Astrocyte of the spinal cord (primary cell): ENCODE data around the gene ENTPD3.

Source experiments
- DNase-seq: peaks from one replicate; pipeline ENCODE4 v3.0.0; 2011; ENCODE audit warnings: low read depth, low spot score
- H3K4me3 ChIP-seq: 2 replicates; pipeline ENCODE4 v1.5.1; 2011; ENCODE audit warnings: low read depth, mild to moderate bottlenecking, low read length, moderate library complexity
- in situ Hi-C: cut with HindIII; loops from 2 replicates; pipeline ENCODE4 v1.10.0; 2017; ENCODE audit warnings: low sequenced_read_pairs
- TF ChIP-seq, protein P1 (sequence below): IDR thresholded peaks from 2 replicates; pipeline ENCODE4 v1.5.1; 2012; ENCODE audit warnings: low read depth, mild to moderate bottlenecking, low read length, inconsistent platforms

ENTPD3 gene

DNA sequence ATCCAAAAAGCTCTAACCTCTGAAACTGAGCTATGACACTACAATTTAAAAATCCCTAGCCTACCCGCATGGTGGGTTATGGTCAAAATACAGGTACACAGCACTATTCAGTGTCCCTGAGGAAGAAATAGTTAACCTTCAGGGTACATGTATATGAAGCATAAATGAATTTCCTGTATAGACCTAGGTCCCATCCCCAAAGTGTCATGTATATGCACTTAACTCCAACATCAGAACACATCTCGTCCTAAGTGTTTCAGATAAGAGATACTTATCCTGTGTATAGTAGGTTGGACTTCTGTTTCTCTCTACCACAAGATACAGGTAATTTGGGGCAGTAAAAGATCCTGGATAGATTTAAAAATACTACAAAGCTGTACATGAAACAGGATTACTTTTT is 76.6 kb downstream of the ENTPD3 start:
- TF ChIP-seq, protein P1, sequence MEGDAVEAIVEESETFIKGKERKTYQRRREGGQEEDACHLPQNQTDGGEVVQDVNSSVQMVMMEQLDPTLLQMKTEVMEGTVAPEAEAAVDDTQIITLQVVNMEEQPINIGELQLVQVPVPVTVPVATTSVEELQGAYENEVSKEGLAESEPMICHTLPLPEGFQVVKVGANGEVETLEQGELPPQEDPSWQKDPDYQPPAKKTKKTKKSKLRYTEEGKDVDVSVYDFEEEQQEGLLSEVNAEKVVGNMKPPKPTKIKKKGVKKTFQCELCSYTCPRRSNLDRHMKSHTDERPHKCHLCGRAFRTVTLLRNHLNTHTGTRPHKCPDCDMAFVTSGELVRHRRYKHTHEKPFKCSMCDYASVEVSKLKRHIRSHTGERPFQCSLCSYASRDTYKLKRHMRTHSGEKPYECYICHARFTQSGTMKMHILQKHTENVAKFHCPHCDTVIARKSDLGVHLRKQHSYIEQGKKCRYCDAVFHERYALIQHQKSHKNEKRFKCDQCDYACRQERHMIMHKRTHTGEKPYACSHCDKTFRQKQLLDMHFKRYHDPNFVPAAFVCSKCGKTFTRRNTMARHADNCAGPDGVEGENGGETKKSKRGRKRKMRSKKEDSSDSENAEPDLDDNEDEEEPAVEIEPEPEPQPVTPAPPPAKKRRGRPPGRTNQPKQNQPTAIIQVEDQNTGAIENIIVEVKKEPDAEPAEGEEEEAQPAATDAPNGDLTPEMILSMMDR: no peak
- in situ Hi-C loops: no loop called here
- DNase-seq: no peak
- no peak overlapping the region for H3K4me3 ChIP-seq

DNA sequence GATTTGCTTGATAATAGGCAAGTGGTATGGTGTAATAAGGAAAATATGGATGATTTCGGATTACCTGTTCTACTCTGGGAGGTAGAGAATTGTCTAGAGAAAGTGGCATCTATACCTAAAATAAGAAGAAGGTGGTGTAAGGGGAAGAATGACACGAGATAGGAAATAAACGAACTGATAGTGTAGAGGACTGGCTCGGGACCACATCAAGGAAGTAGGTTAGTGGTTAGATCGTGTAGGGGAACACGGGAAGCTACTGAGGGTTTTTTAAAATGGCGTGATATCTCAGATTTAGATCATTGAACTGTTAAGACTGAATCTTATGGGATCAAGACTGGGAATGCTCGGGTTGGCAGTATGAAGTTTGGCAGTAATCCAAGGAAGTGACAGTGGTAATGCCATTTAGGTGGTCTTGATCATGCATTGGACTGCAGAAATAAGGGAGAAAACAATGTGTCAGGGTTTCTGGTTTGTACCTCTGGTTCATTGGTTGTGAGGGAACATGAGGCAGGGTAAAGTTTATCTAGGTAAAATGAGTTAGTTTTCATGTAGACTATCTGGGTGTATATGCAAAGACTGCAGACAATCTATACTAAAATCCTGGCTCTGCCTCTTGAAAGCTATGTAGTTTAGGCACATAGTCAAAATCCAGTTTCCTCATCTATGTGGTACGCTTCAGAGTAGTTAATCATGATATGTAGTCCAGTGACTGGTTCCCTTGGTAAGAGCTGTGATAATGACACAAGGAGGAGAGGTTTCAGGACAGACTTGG is 77.5 kb downstream of the ENTPD3 start:
- no peak overlapping the region for H3K4me3 ChIP-seq
- in situ Hi-C loops: no loop called here
- no peak for DNase-seq
- TF ChIP-seq, protein P1: no peak

DNA sequence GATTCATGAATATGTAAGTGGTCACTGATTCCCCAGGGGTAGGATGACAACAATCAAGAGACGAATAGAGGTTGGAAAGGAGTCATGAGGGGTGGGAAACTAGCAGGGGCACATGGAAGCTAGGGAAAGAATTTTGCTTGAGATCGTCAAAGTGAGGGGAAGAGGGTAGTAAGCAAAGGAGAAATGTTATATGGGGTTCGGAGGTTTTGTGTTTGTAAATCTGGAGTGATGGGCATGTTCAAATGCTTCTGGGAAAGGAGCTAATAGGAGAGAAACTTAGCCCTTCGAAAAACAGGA is 78.1 kb downstream of the ENTPD3 start:
- no peak for DNase-seq
- TF ChIP-seq, protein P1: no peak
- in situ Hi-C loops: no loop called here
- H3K4me3 ChIP-seq: no peak overlapping the region

DNA sequence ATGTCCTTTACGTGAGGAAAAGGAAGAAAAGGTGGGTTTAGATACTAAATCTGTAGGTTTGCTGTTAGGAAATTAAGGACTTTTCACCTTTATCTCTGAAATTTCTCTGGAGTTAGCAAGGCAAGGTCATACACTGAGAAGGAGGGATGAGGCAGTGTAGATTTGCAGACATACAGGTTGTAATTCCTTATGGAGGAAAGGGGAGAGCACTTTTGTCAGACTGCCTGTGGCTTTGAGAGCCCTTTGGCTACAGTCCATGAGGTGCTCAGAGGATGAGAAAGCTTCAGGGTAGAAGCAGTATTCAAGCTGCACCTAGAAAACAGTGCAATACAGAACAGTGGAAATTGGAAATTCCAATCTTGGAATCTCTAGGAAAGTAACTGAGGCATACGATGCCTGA is 78.5 kb downstream of the ENTPD3 start:
- in situ Hi-C loops: no loop called here
- no peak for DNase-seq
- no peak overlapping the region for H3K4me3 ChIP-seq
- TF ChIP-seq, protein P1: no peak

DNA sequence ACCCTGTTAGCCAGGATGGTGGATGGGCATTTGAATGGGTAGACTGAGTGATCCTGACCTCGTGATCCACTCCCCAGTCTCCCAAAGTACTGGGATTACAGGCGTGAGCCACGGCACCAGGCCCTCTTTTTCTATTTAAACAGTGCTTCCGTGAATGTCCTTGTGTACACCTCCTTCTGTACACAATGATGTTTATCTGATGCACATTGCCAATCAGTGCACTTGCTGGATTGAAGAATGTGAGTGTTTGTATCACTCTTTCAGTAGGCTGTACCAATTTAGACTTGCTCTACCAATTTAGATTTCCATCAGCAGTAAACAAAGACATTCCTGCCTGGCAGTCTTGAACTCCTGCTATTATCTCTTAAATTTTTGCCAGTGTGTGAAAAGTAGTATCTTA is 81.0 kb downstream of the ENTPD3 start:
- no peak overlapping the region for H3K4me3 ChIP-seq
- in situ Hi-C loops: no loop called here
- TF ChIP-seq, protein P1: no peak
- DNase-seq: no peak

DNA sequence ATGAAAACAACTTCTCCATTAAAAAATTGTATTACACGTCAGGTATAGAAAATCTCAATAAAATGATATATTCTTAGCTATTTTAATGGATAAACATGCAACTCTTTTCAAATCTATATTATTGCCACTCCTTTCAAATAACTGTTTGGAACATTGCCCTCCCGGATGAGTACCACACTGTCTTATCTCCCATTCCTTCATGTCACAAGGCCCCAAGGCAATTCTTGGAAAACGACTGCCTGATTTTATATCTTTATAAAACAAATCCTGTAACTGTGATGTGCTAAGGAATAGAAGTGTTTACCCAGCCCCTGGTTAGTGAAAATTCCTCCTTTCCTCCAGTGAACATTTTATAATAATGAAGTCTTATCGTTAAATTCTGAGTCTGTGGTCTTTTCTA is 83.7 kb downstream of the ENTPD3 start:
- TF ChIP-seq, protein P1: no peak
- H3K4me3 ChIP-seq: no peak overlapping the region
- in situ Hi-C loops: no loop called here
- DNase-seq: no peak
